Measurements from ENCODE around the gene TGM3. TPM values are rescaled to one million over a fixed set of nuclear protein-coding genes. Genes with fewer than 3 reads are reported as not detected.

TGM3 gene
- total and polyA plus RNA-seq, 2 of the 4 experiments (the other 2 are of a cell fraction): not detected

- Histone ChIP-seq H2BK20ac (ENCODE audit: low read depth, low read length) (no peak overlapping the region), H3K9me1 (ENCODE audit: insufficient read depth, low read length) (no peaks in the 10 kb centered on the region), H3K9me3 (ENCODE audit: control insufficient read depth, insufficient read depth, low read length) (no peaks in the 10 kb centered on the region), H3K18ac (ENCODE audit: low read depth, low read length) (no peak overlapping the region), H3K79me1 (ENCODE audit: low read depth in 1 of 2, low read length in 2 of 2) (no peaks in the 10 kb centered on the region), H3K4me3 (ENCODE audit: insufficient read depth, low read depth, low read length) (no peak overlapping the region), H3K4me2 (ENCODE audit: low read depth, low read length) (no peak overlapping the region), H3K14ac (replicated peaks; ENCODE audit: low read depth, low read length) (no peak overlapping the region), H4K5ac (ENCODE audit: low read depth, low read length) (no peak overlapping the region), H3K4ac (ENCODE audit: low read depth, low read length) (no peak overlapping the region), H4K20me1 (ENCODE audit: insufficient read depth, low read length) (no peaks in the 10 kb centered on the region), H2BK5ac (ENCODE audit: low read depth, low read length, poor library complexity, severe bottlenecking) (no peak overlapping the region), H4K8ac (ENCODE audit: low read depth in 2 of 2, low read length in 2 of 2) (no peak overlapping the region), H3K4me1 (ENCODE audit: control insufficient read depth, insufficient read depth, low read length) (no peaks in the 10 kb centered on the region), H3K36me3 (ENCODE audit: control insufficient read depth, insufficient read depth, low read length) (no peaks in the 10 kb centered on the region), H3K56ac (ENCODE audit: extremely low read depth, insufficient read depth, low read length) (no peak overlapping the region), H2BK120ac (ENCODE audit: low read depth, low read length) (no peak overlapping the region), H2BK15ac (ENCODE audit: low read depth, low read length) (no peak overlapping the region), H3K23ac (ENCODE audit: low read depth, low read length) (no peak overlapping the region), H3K9ac (ENCODE audit: low read depth, low read length) (no peak overlapping the region), H2AFZ (replicated peaks; ENCODE audit: low read length, poor library complexity) (no peak overlapping the region), H2AK5ac (ENCODE audit: low read depth, low read length) (no peak overlapping the region), H2AK9ac (replicated peaks; ENCODE audit: low read depth, low read length, poor library complexity) (no peak overlapping the region), H3K27ac (ENCODE audit: insufficient read depth, low read length) (no peak overlapping the region), H4K91ac (ENCODE audit: insufficient read depth, low read depth, low read length) (no peak overlapping the region), H3K27me3 (ENCODE audit: control insufficient read depth, insufficient read depth, low read length) (no peaks in the 10 kb centered on the region; the same call in 1 of the 2 replicates)
- ChIA-PET POLR2A (ENCODE audit: unreplicated experiment) (no interaction called here), CTCF (no interaction called here)
- dilution Hi-C loops (cut with HindIII; ENCODE audit: low sequenced_read_pairs, unreplicated experiment): no loop called here
- intact Hi-C loops (cut with micrococcal nuclease): no loop called here
- ATAC-seq (ENCODE audit: low read depth) (no peak), DNase-seq (no peak)
- no TSS peak for BruUV-seq (replicated peaks)
- in situ Hi-C loops (cut with MboI; ENCODE audit: low sequenced_read_pairs): no loop called here
- no CpG with 5 or more reads among the region's 2 CpGs for WGBS, 2 experiments (ENCODE audit: extremely low coverage in 2 of 2, insufficient read length in 1 of 2)
- no peak for TF ChIP-seq POLR2A (IDR thresholded peaks at IDR 0.05; ENCODE audit: low read depth, low read length)
- no peak for TF ChIP-seq FOS (IDR thresholded peaks at IDR 0.05; ENCODE audit: low read depth, low read length)
- TF ChIP-seq CEBPB (IDR thresholded peaks at IDR 0.05; ENCODE audit: low read depth, low read length): no peak
- no peak for TF ChIP-seq RAD21 (IDR thresholded peaks at IDR 0.05; ENCODE audit: low read length)
- TF ChIP-seq RCOR1 (IDR thresholded peaks at IDR 0.05; ENCODE audit: insufficient replicate concordance, low read length): no peak
- TF ChIP-seq MAZ (IDR thresholded peaks at IDR 0.05; ENCODE audit: borderline replicate concordance, low read depth, low read length): no peak
- TF ChIP-seq, protein P1, sequence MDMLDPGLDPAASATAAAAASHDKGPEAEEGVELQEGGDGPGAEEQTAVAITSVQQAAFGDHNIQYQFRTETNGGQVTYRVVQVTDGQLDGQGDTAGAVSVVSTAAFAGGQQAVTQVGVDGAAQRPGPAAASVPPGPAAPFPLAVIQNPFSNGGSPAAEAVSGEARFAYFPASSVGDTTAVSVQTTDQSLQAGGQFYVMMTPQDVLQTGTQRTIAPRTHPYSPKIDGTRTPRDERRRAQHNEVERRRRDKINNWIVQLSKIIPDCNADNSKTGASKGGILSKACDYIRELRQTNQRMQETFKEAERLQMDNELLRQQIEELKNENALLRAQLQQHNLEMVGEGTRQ (IDR thresholded peaks at IDR 0.05; ENCODE audit: low read depth, low read length): no peak
- TF ChIP-seq, protein P2, sequence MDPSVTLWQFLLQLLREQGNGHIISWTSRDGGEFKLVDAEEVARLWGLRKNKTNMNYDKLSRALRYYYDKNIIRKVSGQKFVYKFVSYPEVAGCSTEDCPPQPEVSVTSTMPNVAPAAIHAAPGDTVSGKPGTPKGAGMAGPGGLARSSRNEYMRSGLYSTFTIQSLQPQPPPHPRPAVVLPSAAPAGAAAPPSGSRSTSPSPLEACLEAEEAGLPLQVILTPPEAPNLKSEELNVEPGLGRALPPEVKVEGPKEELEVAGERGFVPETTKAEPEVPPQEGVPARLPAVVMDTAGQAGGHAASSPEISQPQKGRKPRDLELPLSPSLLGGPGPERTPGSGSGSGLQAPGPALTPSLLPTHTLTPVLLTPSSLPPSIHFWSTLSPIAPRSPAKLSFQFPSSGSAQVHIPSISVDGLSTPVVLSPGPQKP (IDR thresholded peaks at IDR 0.05; ENCODE audit: borderline replicate concordance, low read depth, low read length): no peak
- no peak for TF ChIP-seq MXI1 (IDR thresholded peaks at IDR 0.05; ENCODE audit: borderline replicate concordance, low read depth, low read length)
Observed at GRCh38 chr20:2363187-2363586, 67.4 kb downstream of the TGM3 start.
